Activated CD8-positive, alpha-beta memory T cell treated with anti-CD3 and anti-CD28 coated beads, Interleukin-2, amount 50 U/mL, for 1 hour (primary cell): ENCODE data around the gene SNX11.

ENCODE experiments used
- DNase-seq: peaks from one replicate; pipeline ENCODE4 v3.0.0-alpha.2; 2020; ENCODE audit errors: extremely low read depth

Gene SNX11

DNA sequence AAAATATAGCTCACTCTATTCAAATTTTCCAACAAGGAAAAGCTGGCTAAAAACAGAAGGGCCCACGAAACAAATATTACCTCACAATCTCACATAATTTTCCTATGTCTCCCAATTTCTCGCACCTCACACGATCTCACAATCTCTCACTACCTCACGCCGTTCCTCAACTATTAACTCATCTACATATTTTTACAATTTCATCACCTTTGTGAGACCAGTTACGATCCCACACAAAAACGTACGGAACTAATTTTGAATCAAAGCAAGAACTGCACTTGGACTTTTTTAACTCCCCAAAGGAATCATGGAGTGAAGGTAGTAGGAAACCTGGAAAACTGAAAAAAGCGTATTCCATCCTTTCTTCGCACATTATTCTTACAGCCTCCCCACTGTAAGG, 7.4 kb upstream of the SNX11 start:
- no peak for DNase-seq

DNA sequence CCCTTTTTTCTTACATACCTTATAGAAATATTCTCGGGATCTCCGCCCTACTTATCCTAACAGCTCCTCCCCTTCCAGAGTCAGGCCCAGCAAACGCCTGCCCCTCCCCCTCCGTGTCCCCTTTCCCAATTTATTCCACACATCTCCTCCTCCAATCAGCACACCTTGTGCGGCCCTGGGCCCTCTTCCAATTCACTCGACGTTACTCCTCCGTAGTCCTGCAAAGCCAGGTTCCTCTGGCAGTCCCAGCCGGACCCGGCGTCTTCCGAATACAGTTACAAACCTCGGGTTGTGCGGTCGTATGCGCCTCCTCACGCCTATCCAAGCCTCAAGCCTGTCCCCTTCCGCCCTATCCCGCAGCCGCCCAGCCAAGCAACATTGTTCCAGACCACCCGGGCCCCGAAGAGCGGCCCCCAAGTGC, 7.0 kb upstream of the SNX11 start:
- DNase-seq, result no peak

DNA sequence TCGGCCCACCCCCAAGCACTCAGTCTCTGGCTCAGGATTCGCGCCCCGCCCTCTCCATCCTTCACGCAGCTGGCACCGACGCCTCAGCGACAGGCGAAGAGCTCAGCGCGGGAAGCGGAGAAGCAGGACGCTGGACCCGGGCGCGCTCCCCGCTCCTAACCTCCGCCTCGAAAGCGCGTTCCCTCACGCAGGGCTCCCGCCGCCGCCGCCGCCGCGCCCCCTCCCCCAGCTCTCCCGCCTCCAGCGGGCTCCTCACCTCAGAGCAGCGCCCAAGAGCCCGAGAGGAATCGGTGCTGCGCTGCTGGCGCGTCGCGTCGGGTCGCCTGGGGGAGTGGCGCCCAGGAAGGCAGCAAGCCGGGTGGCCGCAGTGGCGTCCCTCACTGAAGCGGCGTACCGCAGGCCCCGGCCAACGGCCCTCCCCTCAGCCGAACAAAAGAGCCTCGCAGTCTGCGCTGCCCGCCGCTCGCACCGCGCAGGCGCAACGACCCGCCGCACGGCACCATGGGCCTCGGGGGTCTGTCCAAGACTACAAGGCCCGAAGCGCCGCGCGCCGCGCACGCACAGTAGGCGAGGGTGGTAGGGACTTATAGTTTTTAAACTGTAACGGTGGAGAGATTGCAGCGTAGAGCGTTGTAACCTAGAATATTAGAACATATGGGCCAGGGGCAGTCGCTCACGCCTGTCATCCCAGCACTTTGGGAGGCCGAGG, 6.4 kb upstream of the SNX11 start, which contains the start of gene CBX1:
TSS of gene CBX1 (minus strand) at position 467 of the 709 bp plus-strand sequence. CDS start 24,474 bp downstream, outside the sequence.
- DNase-seq, result peak; percentile 70

DNA sequence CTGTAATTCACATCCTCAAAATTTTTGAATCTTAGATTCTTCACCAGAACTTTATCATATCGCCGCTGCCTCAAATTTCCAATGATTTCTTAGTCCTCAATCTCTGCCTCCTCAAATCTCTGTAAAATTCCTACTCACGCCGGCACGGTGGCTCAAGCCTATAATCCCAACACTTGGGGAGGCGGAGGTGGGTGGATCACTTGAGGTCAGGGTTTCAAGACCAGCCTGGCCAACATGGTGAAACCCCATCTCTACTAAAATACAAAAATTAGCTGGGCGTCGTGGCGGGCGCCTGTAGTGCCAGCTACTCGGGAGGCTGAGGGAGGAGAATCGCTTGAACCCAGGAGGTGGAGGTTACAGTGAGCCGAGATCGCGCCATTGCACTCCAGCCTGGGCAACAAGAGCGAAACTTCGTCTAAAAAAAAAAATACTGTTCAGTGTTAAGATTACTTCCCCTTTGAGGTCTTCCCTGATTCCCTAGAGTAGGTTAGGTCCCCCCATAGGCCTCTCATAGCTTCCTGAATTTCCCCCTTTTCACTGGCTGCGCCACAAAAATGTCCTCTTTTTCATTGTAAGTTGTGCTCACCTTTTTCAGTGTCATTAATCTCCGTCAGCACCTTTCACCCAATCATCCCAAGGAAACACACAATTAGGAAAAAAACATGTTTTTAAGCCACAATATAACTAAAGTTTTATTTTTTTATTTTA, 5.4 kb upstream of the SNX11 start:
- DNase-seq, result no peak

DNA sequence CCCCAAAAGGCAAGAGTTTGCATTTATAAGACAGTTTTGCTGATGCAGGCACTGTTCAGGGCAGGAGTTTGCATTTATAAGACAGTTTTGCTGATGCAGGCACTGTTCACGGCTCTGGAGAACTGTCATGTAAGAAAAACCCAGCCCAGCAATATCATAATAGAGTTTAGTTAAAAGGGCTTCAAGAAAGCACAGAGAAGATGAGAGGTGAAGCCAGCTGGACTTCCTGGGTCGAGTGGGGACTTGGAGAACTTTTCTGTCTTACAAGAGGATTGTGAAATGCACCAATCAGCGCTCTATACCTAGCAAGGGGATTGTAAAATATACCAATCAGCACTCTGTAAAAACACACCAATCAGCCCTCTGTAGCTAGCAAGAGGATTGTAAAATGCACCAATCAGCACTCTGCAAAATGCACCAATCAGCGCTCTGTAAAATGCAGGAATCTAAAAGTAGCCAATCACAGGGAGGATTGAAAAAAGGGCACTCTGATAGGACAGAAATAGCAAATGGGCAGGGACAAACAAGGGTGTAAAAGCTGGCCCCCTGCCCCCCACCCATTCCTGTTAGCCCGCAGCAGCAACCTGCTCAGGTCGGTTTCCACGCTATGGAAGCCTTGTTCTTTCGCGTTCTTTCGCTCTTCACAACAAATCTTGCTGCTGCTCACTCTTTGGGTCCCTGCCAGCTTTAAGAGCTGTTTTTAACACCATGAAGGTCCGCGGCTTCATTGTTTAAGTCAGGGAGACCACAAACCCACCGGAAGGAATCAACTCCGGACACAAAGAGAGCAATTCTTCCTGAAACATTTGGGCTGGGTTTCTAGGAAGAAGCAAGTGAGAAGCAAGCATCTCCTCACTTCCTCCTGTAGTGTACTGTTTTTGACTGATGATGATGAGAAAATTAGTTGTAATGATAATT, 4.5 kb upstream of the SNX11 start:
- no peak for DNase-seq

DNA sequence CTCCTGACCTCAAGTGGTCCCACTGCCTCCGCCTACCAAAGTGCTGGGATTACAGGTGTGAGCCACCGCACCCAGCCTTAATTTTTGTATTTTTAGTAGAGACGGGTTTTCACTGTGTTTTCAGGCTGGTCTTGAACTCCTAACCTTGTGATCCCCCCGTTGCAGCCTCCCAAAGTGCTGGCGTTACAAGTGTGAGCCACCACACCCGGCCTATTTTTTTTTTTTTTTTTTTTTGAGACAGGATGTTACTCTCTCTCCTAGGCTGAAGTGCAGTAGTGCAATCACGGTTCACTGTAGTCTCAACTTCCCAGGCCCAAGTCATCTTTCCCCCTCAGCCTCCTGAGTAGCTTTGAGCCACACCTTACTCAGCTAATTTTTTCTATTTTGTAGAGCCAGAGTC, 3.1 kb upstream of the SNX11 start:
- DNase-seq, result no peak

GRCh38 chr17:48106802-48107136, 797 bp upstream of the SNX11 start:
- no peak for DNase-seq

DNA sequence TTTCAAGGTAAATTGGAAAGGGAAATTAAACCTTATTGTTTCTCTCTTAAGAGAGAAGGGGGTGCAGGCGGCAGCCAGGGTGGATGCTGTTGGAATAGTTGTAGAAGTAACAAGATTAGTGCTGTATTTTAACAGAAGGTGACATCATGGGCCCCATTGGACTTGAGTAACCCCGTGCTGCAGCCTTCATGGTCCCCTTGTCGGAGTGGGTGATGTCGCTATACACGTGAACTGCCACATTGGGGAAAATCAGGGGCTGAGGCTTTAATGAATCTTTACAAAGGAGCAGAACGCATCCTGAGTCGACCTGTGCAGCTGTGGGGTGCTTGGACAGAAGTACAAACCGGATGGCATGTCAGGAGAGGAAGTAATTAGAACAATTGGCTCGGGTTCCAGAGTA, 3.2 kb downstream of the SNX11 start:
- DNase-seq, result no peak

GRCh38 chr17:48111937-48112241, 4.3 kb downstream of the SNX11 start:
- DNase-seq, result no peak

DNA sequence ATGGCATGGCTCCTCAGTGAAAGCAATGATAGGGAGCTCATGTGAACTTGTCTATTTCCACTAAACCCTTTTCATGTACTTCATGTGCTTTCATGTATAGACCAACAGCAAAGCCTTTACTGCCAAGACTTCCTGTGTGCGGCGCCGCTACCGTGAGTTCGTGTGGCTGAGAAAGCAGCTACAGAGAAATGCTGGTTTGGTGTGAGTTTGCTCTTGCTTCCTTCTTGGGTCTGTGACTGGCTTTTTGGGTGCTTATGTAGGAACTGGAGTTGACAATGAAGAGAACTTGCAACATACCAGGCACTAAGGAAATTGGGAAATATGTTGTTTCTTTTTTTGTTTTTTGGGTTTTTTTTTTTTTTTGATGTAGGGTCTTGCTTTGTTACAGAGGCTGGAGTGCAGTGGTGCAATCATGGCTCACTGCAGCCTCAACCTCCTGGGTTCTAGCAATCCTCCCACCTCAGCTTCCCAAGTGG, 5.7 kb downstream of the SNX11 start:
- DNase-seq, result no peak

DNA sequence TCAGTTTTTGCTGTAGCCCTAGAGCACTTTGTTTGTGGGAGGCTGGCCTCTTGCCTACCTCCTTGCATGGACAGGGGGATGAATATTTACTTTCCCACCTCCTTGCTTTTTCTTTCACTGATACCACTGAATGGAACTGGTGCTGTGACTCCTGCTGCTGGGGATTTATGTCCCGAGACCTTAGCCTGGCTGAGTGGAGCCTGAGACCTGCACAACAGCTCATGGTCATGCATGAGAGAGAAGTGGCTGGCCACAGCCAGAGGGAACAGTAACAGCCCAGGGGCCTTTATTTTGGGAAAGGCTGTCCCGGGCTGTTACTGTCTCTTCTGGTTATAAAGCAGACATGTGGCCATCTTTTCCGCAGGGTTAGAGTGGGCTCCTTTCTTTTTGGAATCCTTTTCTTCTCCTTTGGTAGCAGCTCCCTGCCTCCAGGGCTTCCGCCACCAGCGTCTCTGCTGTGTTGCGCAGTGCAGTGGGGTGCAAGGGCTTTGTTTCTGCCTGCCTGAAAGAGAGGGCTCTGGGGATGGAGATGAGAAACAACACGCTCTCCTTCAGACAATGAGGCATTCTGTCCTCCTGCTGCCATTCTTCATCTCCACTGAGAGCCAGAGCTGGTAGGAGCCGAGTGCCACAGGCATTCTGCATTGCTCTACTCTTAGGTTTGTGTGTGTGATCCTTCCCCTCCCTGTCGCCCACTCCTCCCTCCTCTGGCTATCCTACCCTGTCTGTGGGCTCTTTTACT, 14.5 kb downstream of the SNX11 start:
- DNase-seq, result no peak

- no peak for DNase-seq
Measured at GRCh38 chr17:48122665-48123045, 15.1 kb downstream of the SNX11 start.

DNA sequence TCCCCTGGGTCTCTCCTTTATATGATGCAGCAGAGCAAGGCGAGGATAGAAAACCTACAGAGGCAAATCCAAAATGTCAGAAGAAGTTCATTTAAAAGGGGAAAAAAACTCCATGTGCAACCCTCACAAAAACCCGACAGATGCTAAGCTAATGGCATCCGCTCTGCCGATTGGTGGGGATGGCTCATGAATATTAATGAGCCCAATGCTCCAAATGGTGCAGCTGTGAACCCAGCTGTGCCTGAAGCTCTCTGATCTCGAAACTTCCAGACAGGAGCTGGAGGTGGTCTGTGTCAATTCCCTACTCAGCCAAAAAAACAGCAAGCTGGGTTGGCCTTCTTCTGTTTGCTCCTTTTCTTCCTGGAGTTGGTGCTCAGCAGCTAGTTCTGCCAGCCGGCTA, 15.5 kb downstream of the SNX11 start:
- no peak for DNase-seq

GRCh38 chr17:48123776-48124388, 16.3 kb downstream of the SNX11 start:
- no peak for DNase-seq

GRCh38 chr17:48125829-48126531, 18.4 kb downstream of the SNX11 start:
- no peak for DNase-seq

- no peak for DNase-seq
Measured at GRCh38 chr17:48126532-48126850, 18.9 kb downstream of the SNX11 start.

GRCh38 chr17:48127371-48128051, 19.9 kb downstream of the SNX11 start:
- DNase-seq, result no peak

DNA sequence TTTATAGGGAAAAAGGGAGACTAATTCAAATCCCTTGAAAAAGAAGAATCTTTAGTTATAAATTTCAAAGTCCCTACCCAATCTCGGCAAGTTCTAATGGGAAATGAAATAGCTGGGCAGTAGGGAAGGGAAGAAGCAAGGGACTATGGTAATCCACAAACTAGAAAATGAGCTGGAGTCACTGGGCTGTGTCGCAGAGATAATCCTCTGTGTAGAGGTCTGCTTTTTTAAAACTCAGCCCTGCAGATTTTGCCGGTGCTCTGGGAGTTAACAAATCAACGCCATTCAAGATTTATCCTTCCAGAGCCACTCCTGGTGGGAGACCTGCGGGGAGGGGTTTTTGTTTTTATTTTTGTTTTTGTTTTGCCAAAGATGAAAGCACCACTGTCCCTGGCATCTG, 20.8 kb downstream of the SNX11 start:
- DNase-seq, result no peak

DNA sequence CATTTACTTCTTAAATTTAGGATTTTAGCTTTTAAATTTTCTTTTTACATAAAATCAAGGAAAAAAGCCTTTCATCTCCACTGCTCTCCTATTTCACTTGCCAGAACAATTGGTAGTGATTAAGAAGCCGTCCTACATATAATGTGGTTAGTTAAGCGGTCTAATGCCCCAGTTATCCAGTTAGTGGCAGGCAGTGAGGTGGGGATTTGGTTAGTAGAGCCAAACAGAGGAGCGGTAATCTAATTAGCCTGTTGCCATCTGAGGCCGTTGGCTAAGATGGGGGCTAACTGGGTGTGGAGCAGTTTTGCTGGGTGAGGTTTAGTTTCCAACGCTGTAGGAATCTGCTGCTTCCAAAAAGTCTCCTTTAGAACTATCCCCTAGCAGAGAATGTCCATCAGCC, 22.4 kb downstream of the SNX11 start:
- no peak for DNase-seq

DNA sequence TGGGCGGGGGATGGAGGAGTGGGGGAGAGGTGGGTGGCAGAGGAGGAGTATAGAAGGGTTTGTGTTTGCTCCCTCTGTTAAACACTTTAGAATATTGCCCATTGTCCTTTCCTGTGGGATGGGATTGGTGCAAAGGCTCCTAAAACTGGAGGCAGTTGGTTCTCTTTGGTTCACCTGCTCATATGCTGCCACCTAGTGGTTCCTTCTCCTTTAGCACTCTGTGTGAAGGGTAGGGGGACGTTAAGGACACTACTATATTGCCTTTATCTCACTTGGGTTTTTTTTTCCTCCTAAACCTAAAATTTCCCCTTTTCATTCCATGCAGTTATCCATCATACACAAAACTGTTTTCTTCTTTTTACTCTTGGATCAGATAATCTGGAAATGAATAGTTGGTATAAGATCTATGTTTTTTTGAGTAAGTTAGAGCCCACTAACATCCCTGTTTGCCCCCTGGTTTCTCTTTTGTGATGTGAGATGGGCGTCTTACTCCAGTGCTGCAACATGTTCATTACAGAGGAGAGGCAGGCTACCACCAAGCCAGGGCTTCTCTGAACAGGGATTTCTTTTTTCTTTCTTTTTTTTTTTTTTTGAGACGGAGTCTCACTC, 23.8 kb downstream of the SNX11 start:
- DNase-seq, result peak; percentile 26
